Fibroblast of lung (primary cell): ENCODE measurements around the gene TMEM178A. TPM values are rescaled to one million over a fixed set of nuclear protein-coding genes. Genes with fewer than 3 reads are reported as not detected.

Experiments
- DNase-seq, 2 donors: peaks; one replicate each; pipeline versions ENCODE4 v3.0.0 to v3.0.0-alpha.2; 2010; ENCODE audit warnings: low read depth in 2 of 2
- H2AFZ ChIP-seq: 2 replicates; pipeline ENCODE4 v1.5.1; 2012; ENCODE audit warnings: low read length, control low read depth, inconsistent platforms
- H3K27ac ChIP-seq: 2 replicates; pipeline ENCODE4 v1.5.1; 2011; ENCODE audit warnings: low read length, control low read depth; ENCODE audit not compliant: insufficient read depth
- H3K27me3 ChIP-seq: 2 replicates; pipeline ENCODE4 v1.5.1; 2011; ENCODE audit warnings: mild to moderate bottlenecking, low read length; ENCODE audit not compliant: control insufficient read depth, insufficient read depth
- H3K36me3 ChIP-seq: 2 replicates; pipeline ENCODE4 v1.5.1; 2011; ENCODE audit warnings: low read length; ENCODE audit not compliant: control insufficient read depth, insufficient read depth
- H3K4me1 ChIP-seq: 2 replicates; pipeline ENCODE4 v1.5.1; 2011; ENCODE audit warnings: low read length; ENCODE audit not compliant: control insufficient read depth, insufficient read depth; ENCODE audit errors: extremely low read depth
- H3K4me2 ChIP-seq: 2 replicates; pipeline ENCODE4 v1.5.1; 2011; ENCODE audit warnings: low read length, control low read depth; ENCODE audit not compliant: insufficient read depth; ENCODE audit errors: extremely low read depth
- H3K4me3 ChIP-seq, 4 experiments: fragments of 200-600 bp in 1 of 4; sonication (generic) in 1 of 4; replicated peaks in 1 of 4; 2 replicates each; pipeline ENCODE4 v1.5.1; 2011 to 2016; ENCODE audit warnings: low read length in 4 of 4, low read depth in 3 of 4, mild to moderate bottlenecking in 3 of 4, control low read depth in 2 of 4, inconsistent platforms in 1 of 4, mixed read lengths in 1 of 4; ENCODE audit not compliant: insufficient read depth in 1 of 4; ENCODE audit errors: control extremely low read depth in 1 of 4
- H3K79me2 ChIP-seq: 2 replicates; pipeline ENCODE4 v1.5.1; 2012; ENCODE audit warnings: mild to moderate bottlenecking, low read length, inconsistent platforms; ENCODE audit not compliant: control insufficient read depth, insufficient read depth
- H3K9ac ChIP-seq: 2 replicates; pipeline ENCODE4 v1.5.1; 2011; ENCODE audit warnings: mild to moderate bottlenecking, low read length, control low read depth; ENCODE audit not compliant: insufficient read depth
- H3K9me3 ChIP-seq: 2 replicates; pipeline ENCODE4 v1.5.1; 2012; ENCODE audit warnings: low read depth, low read length; ENCODE audit not compliant: control insufficient read depth, insufficient read depth
- H4K20me1 ChIP-seq: 2 replicates; pipeline ENCODE4 v1.5.1; 2011; ENCODE audit warnings: low read length; ENCODE audit not compliant: control insufficient read depth, insufficient read depth; ENCODE audit errors: extremely low read depth
- CTCF ChIP-seq, 2 donors: IDR thresholded peaks in 1 of 2; conservative IDR thresholded peaks in 1 of 2; 1 replicate in 1 of 2; 2 replicates in 1 of 2; pipeline ENCODE4 v1.5.1; 2011 to 2012; ENCODE audit warnings: low read length in 2 of 2, control low read depth in 1 of 2, inconsistent platforms in 1 of 2, low read depth in 1 of 2, mild to moderate bottlenecking in 1 of 2
- EZH2 ChIP-seq: IDR thresholded peaks from 2 replicates; pipeline ENCODE4 v1.5.1; 2012; ENCODE audit warnings: low read length, control low read depth, mild to moderate bottlenecking; ENCODE audit errors: missing control alignments
- polyA plus RNA-seq, 2 donors: library from polyadenylated mRNA; depleted of rRNA in 1 of 2; stranded (reverse) in 1 of 2; unstranded in 1 of 2; fragments of >200 nt; gene quantifications; 2 replicates each; pipeline ENCODE4 v1.2.1, GENCODE V29; 2011 to 2012; ENCODE audit warnings: missing spikeins in 1 of 2
- total RNA-seq: library from RNA; depleted of rRNA; stranded (reverse); fragments of >200 nt; gene quantifications from 2 replicates; pipeline ENCODE4 v1.2.1, GENCODE V29; 2014

Gene TMEM178A
- total and polyA plus RNA-seq, 2 donors (not counting 1 experiment from before 2014, with no cell fraction given), result 1.5 to 6.9 TPM

- Histone ChIP-seq H4K20me1 (no peaks in the 10 kb centered on the region), H3K4me2 (no peak overlapping the region), H3K27ac (no peak overlapping the region), H3K9ac (no peak overlapping the region), H3K27me3 (no peaks in the 10 kb centered on the region), H3K36me3 (no peaks in the 10 kb centered on the region), H2AFZ (no peak overlapping the region), H3K79me2 (no peaks in the 10 kb centered on the region), H3K9me3 (no peaks in the 10 kb centered on the region), H3K4me1 (peaks cover 3% of the 10 kb centered on the region), H3K4me3 (no peak overlapping the region)
- TF ChIP-seq CTCF (conservative IDR thresholded peaks at IDR 0.05 in 1 of 2, IDR thresholded peaks at IDR 0.05 in 1 of 2; ENCODE audit: low read depth in 1 of 2, low read length in 2 of 2), result peak in 1 of 2 donors; percentile 36
- TF ChIP-seq EZH2, result no peak
- peak; percentile 89 to 92 for DNase-seq
Observed at GRCh38 chr2:39696838-39697237, 31.1 kb downstream of the TMEM178A start.

- Histone ChIP-seq H3K79me2 (no peaks in the 10 kb centered on the region), H3K4me1 (peaks cover 3% of the 10 kb centered on the region), H4K20me1 (no peaks in the 10 kb centered on the region), H3K9me3 (no peaks in the 10 kb centered on the region), H3K27me3 (no peaks in the 10 kb centered on the region), H3K36me3 (no peaks in the 10 kb centered on the region), H3K27ac (no peak overlapping the region), H3K9ac (no peak overlapping the region), H2AFZ (no peak overlapping the region), H3K4me3 (no peak overlapping the region), H3K4me2 (no peak overlapping the region)
- DNase-seq, result peak; percentile 26 to 52
- TF ChIP-seq EZH2 (no peak), CTCF (conservative IDR thresholded peaks at IDR 0.05 in 1 of 2, IDR thresholded peaks at IDR 0.05 in 1 of 2; ENCODE audit: low read depth in 1 of 2, low read length in 2 of 2) (no peak)
Observed at GRCh38 chr2:39697454-39697853, 31.7 kb downstream of the TMEM178A start.

GRCh38 chr2:39701137-39701536, 35.4 kb downstream of the TMEM178A start:
- no peak overlapping the region for H3K4me2 ChIP-seq
- H3K27me3 ChIP-seq, result no peaks in the 10 kb centered on the region
- no peaks in the 10 kb centered on the region for H3K36me3 ChIP-seq
- no peaks in the 10 kb centered on the region for H4K20me1 ChIP-seq
- DNase-seq, result no peak
- no peak overlapping the region for H3K9ac ChIP-seq
- no peak for TF ChIP-seq EZH2
- no peak for TF ChIP-seq CTCF (conservative IDR thresholded peaks at IDR 0.05 in 1 of 2, IDR thresholded peaks at IDR 0.05 in 1 of 2; ENCODE audit: low read depth in 1 of 2, low read length in 2 of 2)
- no peaks in the 10 kb centered on the region for H3K79me2 ChIP-seq
- H2AFZ ChIP-seq, result no peak overlapping the region
- H3K4me3 ChIP-seq, result no peak overlapping the region
- H3K27ac ChIP-seq, result no peak overlapping the region
- H3K4me1 ChIP-seq, result peaks cover 2% of the 10 kb centered on the region
- no peaks in the 10 kb centered on the region for H3K9me3 ChIP-seq
